ENCODE measurements around the gene INPP5E. TPM values are rescaled to one million over a fixed set of nuclear protein-coding genes. Genes with fewer than 3 reads are reported as not detected.
A peak's percentile ranks its signal among the peaks of the same experiment; 100 is the strongest.

INPP5E gene
- total RNA-seq, 1 experiment from 2014 or later: 18.2 TPM

- TF ChIP-seq EZH2 (IDR thresholded peaks at IDR 0.05; ENCODE audit: low read depth) (no peak), CTCF (conservative IDR thresholded peaks at IDR 0.05) (no peak)
- H3K27ac ChIP-seq: no peak overlapping the region
- H3K4me2 ChIP-seq: no peak overlapping the region
- no peak for DNase-seq
- ChIA-PET CTCF (no interaction called here), POLR2A (ENCODE audit: unreplicated experiment) (no interaction called here)
- BruUV-seq (replicated peaks): no TSS peak
- no peaks in the 10 kb centered on the region for H3K9me2 ChIP-seq (ENCODE audit: insufficient read depth)
- no peaks in the 10 kb centered on the region for H3K36me3 ChIP-seq (ENCODE audit: low read depth)
- no peak overlapping the region for H3K4me3 ChIP-seq
- H4K20me1 ChIP-seq (ENCODE audit: insufficient read depth): peaks cover 10% of the 10 kb centered on the region; the same call in 1 of the 2 replicates
- no peaks in the 10 kb centered on the region for H3K27me3 ChIP-seq (ENCODE audit: insufficient read depth, low read depth)
- intact Hi-C loops (cut with micrococcal nuclease; ENCODE audit: unreplicated experiment): no loop called here
- no peaks in the 10 kb centered on the region for H3K9me3 ChIP-seq (ENCODE audit: insufficient read depth, low read depth)
- no peak overlapping the region for H2AFZ ChIP-seq
- H3K4me1 ChIP-seq (replicated peaks; ENCODE audit: insufficient read depth): no peaks in the 10 kb centered on the region
- peaks cover 28% of the 10 kb centered on the region; the same call in 1 of the 2 replicates for H3F3A ChIP-seq (ENCODE audit: insufficient read depth, low read depth)
- H3K79me2 ChIP-seq (ENCODE audit: low read depth): no peaks in the 10 kb centered on the region
Observed at GRCh38 chr9:136430588-136431234, 8.9 kb downstream of the INPP5E start.

GRCh38 chr9:136429683-136430491 is 9.8 kb downstream of the INPP5E start:
- H3K9me2 ChIP-seq (ENCODE audit: insufficient read depth): no peaks in the 10 kb centered on the region
- TF ChIP-seq CTCF (conservative IDR thresholded peaks at IDR 0.05) (no peak), EZH2 (IDR thresholded peaks at IDR 0.05; ENCODE audit: low read depth) (no peak)
- intact Hi-C loops (cut with micrococcal nuclease; ENCODE audit: unreplicated experiment): no loop called here
- no peak overlapping the region for H3K4me3 ChIP-seq
- H3K4me1 ChIP-seq (replicated peaks; ENCODE audit: insufficient read depth): no peaks in the 10 kb centered on the region
- no peaks in the 10 kb centered on the region for H3K27me3 ChIP-seq (ENCODE audit: insufficient read depth, low read depth)
- POLR2A ChIA-PET (ENCODE audit: unreplicated experiment): no interaction called here
- no peaks in the 10 kb centered on the region for H3K36me3 ChIP-seq (ENCODE audit: low read depth)
- H3K79me2 ChIP-seq (ENCODE audit: low read depth): no peaks in the 10 kb centered on the region
- no peaks in the 10 kb centered on the region for H3K9me3 ChIP-seq (ENCODE audit: insufficient read depth, low read depth)
- no peak overlapping the region for H3K27ac ChIP-seq
- CTCF ChIA-PET: no interaction called here
- no peak overlapping the region for H2AFZ ChIP-seq
- peaks cover 7% of the 10 kb centered on the region; the same call in 1 of the 2 replicates for H4K20me1 ChIP-seq (ENCODE audit: insufficient read depth)
- H3F3A ChIP-seq (ENCODE audit: insufficient read depth, low read depth): peaks cover 28% of the 10 kb centered on the region; the same call in 1 of the 2 replicates
- BruUV-seq (replicated peaks): no TSS peak
- DNase-seq: no peak
- no peak overlapping the region for H3K4me2 ChIP-seq

- Histone ChIP-seq H3K4me2 (no peak overlapping the region), H2AFZ (no peak overlapping the region), H3K9me2 (ENCODE audit: insufficient read depth) (no peaks in the 10 kb centered on the region), H3K36me3 (ENCODE audit: low read depth) (no peaks in the 10 kb centered on the region), H4K20me1 (ENCODE audit: insufficient read depth) (peaks cover 7% of the 10 kb centered on the region; the same call in 1 of the 2 replicates), H3K27ac (no peak overlapping the region), H3F3A (ENCODE audit: insufficient read depth, low read depth) (peaks cover 33% of the 10 kb centered on the region; the same call in 1 of the 2 replicates), H3K4me1 (replicated peaks; ENCODE audit: insufficient read depth) (no peaks in the 10 kb centered on the region), H3K27me3 (ENCODE audit: insufficient read depth, low read depth) (no peaks in the 10 kb centered on the region), H3K9me3 (ENCODE audit: insufficient read depth, low read depth) (no peaks in the 10 kb centered on the region), H3K79me2 (ENCODE audit: low read depth) (no peaks in the 10 kb centered on the region), H3K4me3 (no peak overlapping the region)
- ChIA-PET CTCF (no interaction called here), POLR2A (ENCODE audit: unreplicated experiment) (no interaction called here)
- TSS peak; percentile 33 for BruUV-seq (replicated peaks)
- TF ChIP-seq EZH2 (IDR thresholded peaks at IDR 0.05; ENCODE audit: low read depth) (no peak), CTCF (conservative IDR thresholded peaks at IDR 0.05) (no peak)
- intact Hi-C loops (cut with micrococcal nuclease; ENCODE audit: unreplicated experiment): no loop called here
- DNase-seq: no peak
Observed at GRCh38 chr9:136429075-136429628, 10.5 kb downstream of the INPP5E start.

All from PC-9 (cell line).